D721Med (cell line): Measurements from ENCODE around the gene KIRREL2.
"Not testable (repeated sequence)": the region's sequence is repeated elsewhere in the genome, so short reads cannot be mapped to it uniquely, and the experiment has no call there.

Experiments
- DNase-seq: peaks from one replicate; pipeline ENCODE4 v3.0.0; 2011; ENCODE audit warnings: low spot score; ENCODE audit not compliant: insufficient read length
- FAIRE-seq: peaks from 2 replicates; lab custom pipeline; 2011; peaks lifted over from hg19 to GRCh38; lab: Jason Lieb, UNC
- CTCF ChIP-seq: IDR thresholded peaks from 2 replicates; pipeline ENCODE4 v1.5.1; 2012; ENCODE audit warnings: mild to moderate bottlenecking, control low read depth; ENCODE audit not compliant: insufficient read depth; ENCODE audit errors: missing control alignments

The KIRREL2 gene

GRCh38 chr19:35907377-35907745, 50.6 kb downstream of the KIRREL2 start:
- TF ChIP-seq CTCF: no peak
- FAIRE-seq: no peak

DNA sequence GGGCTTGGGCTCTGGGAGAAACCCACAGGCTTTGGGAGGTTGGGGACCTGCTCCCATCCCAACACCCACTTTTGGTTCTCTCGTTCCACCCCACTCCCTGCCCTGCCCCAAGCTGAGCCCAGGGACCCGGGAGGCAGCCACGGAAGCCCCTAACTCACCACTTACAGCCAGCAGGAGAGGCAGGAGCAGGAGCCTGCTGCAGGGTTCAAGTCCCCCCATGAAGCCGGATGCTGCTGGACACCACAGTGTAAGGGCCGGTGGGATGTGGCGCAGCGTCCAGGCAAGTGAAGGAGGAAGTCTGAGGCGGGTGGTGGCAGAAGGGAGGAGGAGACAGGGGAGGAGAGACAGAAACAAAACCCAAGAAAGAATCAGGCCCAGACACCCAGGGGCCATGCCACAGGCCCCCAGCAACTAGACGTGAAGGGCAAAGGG, 51.3 kb downstream of the KIRREL2 start, which contains the start of gene TYROBP:
TYROBP (minus strand) TSS at position 286 of the 432 bp plus-strand sequence; CDS start at position 219, 67 bp downstream.
- no peak for DNase-seq
- no peak for FAIRE-seq
- TF ChIP-seq CTCF: no peak

More at GRCh38 chr19:35907377-35907745, 50.6 kb downstream of the KIRREL2 start:
- DNase-seq: no peak

- FAIRE-seq (no peak), DNase-seq (no peak)
- TF ChIP-seq CTCF: no peak
These were observed 52.4 kb downstream of the KIRREL2 start for GRCh38 chr19:35908973-35909683.

- no peak for TF ChIP-seq CTCF
- FAIRE-seq: no peak
- DNase-seq: no peak
These were observed 52.9 kb downstream of the KIRREL2 start for GRCh38 chr19:35909684-35910035.

- FAIRE-seq, DNase-seq: not testable (repeated sequence)
These were observed 53.6 kb downstream of the KIRREL2 start for GRCh38 chr19:35910355-35910754.

GRCh38 chr19:35911173-35911572, 54.5 kb downstream of the KIRREL2 start:
- no peak for DNase-seq
- no peak for FAIRE-seq
- no peak for TF ChIP-seq CTCF

- TF ChIP-seq CTCF: no peak
- DNase-seq (no peak), FAIRE-seq (no peak)
These were observed 55.1 kb downstream of the KIRREL2 start for GRCh38 chr19:35911790-35912189.
